OCI-LY7 (cell line): ENCODE measurements around the gene ENGASE.

Source experiments
- CTCF ChIP-seq: fragments of 200-600 bp; sonication (generic); conservative IDR thresholded peaks from 2 replicates; pipeline ENCODE4 v1.5.1; 2014; ENCODE audit warnings: mild to moderate bottlenecking, antibody characterized with exemption, low read length, moderate library complexity, mixed read lengths
- EZH2phosphoT487 ChIP-seq: fragments of 200-600 bp; sonication (generic); IDR thresholded peaks from 2 replicates; pipeline ENCODE4 v1.6.1; 2018; ENCODE audit warnings: low read depth, borderline replicate concordance, mild to moderate bottlenecking, mixed run types, antibody characterized with exemption, low read length, moderate library complexity, mixed read lengths

DNA sequence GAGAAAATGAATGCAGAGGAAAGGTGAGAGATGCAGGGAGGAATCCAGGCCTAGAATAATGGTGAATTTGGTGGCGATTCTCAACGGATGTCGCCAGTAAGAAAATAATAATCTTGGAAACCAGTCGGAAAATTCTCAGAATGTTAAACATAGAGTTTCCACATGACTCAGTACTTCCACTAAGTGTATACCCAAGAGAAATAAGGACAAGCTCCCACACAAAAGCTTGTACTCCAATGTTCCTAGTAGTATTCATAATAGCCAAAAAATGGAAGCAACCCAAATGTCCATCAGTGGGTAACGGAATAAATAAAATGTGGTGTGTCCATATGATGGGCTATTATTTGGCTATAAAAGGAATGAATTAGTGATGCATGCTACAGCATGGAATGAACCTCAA lies 19.4 kb upstream of the ENGASE start:
- no peak for TF ChIP-seq CTCF
- no peak for TF ChIP-seq EZH2phosphoT487
